ENCODE results near the gene GPR142. TPM values are rescaled to one million over a fixed set of nuclear protein-coding genes. Genes with fewer than 3 reads are reported as not detected.

Gene GPR142
- total RNA-seq, 2 experiments from 2014 or later, result not detected

GRCh38 chr17:74413491-74413890, 46.2 kb downstream of the GPR142 start:
- no peak overlapping the region for H3K27ac Mint-ChIP-seq
- ChIA-PET CTCF (interaction anchor here (1.0 kb wide), 1 partner anchor 45 kb away, joined by 3 read pairs; no protein-coding TSS in a partner anchor), POLR2A (interaction anchor here (0.6 kb wide), 1 partner anchor 57 kb away, joined by 3 read pairs; no protein-coding TSS in a partner anchor)
- no peaks in the 10 kb centered on the region for H3K36me3 Mint-ChIP-seq (ENCODE audit: low read depth)
- peaks cover 4% of the 10 kb centered on the region for H3K27me3 Mint-ChIP-seq
- H3K4me1 Mint-ChIP-seq, result no peaks in the 10 kb centered on the region
- H3K9me3 Mint-ChIP-seq, result no peaks in the 10 kb centered on the region
- no peak for DNase-seq
- no peak overlapping the region for H3K4me3 Mint-ChIP-seq

- H3K27ac Mint-ChIP-seq, result no peak overlapping the region
- no peak overlapping the region for H3K4me3 Mint-ChIP-seq
- no peaks in the 10 kb centered on the region for H3K4me1 Mint-ChIP-seq
- ChIA-PET CTCF (no interaction called here), POLR2A (no interaction called here)
- H3K27me3 Mint-ChIP-seq, result peaks cover 6% of the 10 kb centered on the region
- H3K9me3 Mint-ChIP-seq, result no peaks in the 10 kb centered on the region
- no peaks in the 10 kb centered on the region for H3K36me3 Mint-ChIP-seq (ENCODE audit: low read depth)
- no peak for DNase-seq
Measured at GRCh38 chr17:74414510-74414909, 47.2 kb downstream of the GPR142 start.

- H3K36me3 Mint-ChIP-seq (ENCODE audit: low read depth), result no peaks in the 10 kb centered on the region
- CTCF ChIA-PET, result interaction anchor here (0.6 kb wide), 1 partner anchor 90 kb away, joined by 3 read pairs; no protein-coding TSS in a partner anchor
Measured at GRCh38 chr17:74415608-74416396, 48.5 kb downstream of the GPR142 start.

GRCh38 chr17:74417178-74418045, 50.1 kb downstream of the GPR142 start:
- Mint-ChIP-seq H3K27me3 (peaks cover 7% of the 10 kb centered on the region), H3K36me3 (ENCODE audit: low read depth) (no peaks in the 10 kb centered on the region), H3K9me3 (no peaks in the 10 kb centered on the region), H3K27ac (no peak overlapping the region), H3K4me1 (no peaks in the 10 kb centered on the region), H3K4me3 (no peak overlapping the region)
- CTCF ChIA-PET, result interaction anchor here (0.6 to 1.4 kb wide), 3 partner anchors 48 to 215 kb away, joined by 3 to 4 read pairs (median 3); no protein-coding TSS in a partner anchor
- POLR2A ChIA-PET, result no interaction called here
- DNase-seq, result no peak

More at GRCh38 chr17:74415608-74416396, 48.5 kb downstream of the GPR142 start:
- H3K27me3 Mint-ChIP-seq, result peaks cover 6% of the 10 kb centered on the region
- no peaks in the 10 kb centered on the region for H3K9me3 Mint-ChIP-seq
- DNase-seq, result no peak
- H3K27ac Mint-ChIP-seq, result no peak overlapping the region
- POLR2A ChIA-PET, result no interaction called here
- H3K4me1 Mint-ChIP-seq, result no peaks in the 10 kb centered on the region
- H3K4me3 Mint-ChIP-seq, result no peak overlapping the region

GRCh38 chr17:74419928-74420411, 52.7 kb downstream of the GPR142 start:
- Mint-ChIP-seq H3K9me3 (no peaks in the 10 kb centered on the region), H3K4me1 (no peaks in the 10 kb centered on the region), H3K4me3 (no peak overlapping the region), H3K27ac (no peak overlapping the region), H3K27me3 (peaks cover 10% of the 10 kb centered on the region), H3K36me3 (ENCODE audit: low read depth) (no peaks in the 10 kb centered on the region)
- POLR2A ChIA-PET, result interaction anchor here (0.6 kb wide), 1 partner anchor 63 kb away, joined by 5 read pairs; no protein-coding TSS in a partner anchor
- no peak for DNase-seq
- CTCF ChIA-PET, result interaction anchor here (0.6 kb wide), 1 partner anchor 16 kb away, joined by 3 read pairs; no protein-coding TSS in a partner anchor

Other genes with a start within 250 kb of the GPR142 start
- 1,000 to 10,000 TPM; 1,114 to 1,326 TPM for gene RPL38, start 163.8 kb upstream of the GPR142 start, total RNA-seq
- 10 to 100 TPM; 10.2 to 11.9 TPM for gene TTYH2, start 153.9 kb upstream of the GPR142 start, total RNA-seq
- 1 to 10 TPM; 1.2 to 1.3 TPM for gene DNAI2, start 93.3 kb upstream of the GPR142 start, total RNA-seq
- under 1 TPM; 0.69 to 0.79 TPM for gene KIF19, start 41.3 kb upstream of the GPR142 start, total RNA-seq
- not detected for gene BTBD17, start 5.6 kb upstream of the GPR142 start, total RNA-seq
- gene GPRC5C, start 64.6 kb downstream of the GPR142 start, total RNA-seq, result not detected
- 1 to 10 TPM; 6.7 to 6.8 TPM for gene CD300A, start 99.1 kb downstream of the GPR142 start, total RNA-seq
- gene CD300LB, start 164.0 kb downstream of the GPR142 start, total RNA-seq, result not detected
- under 1 TPM; 0.52 to 0.57 TPM for gene CD300C, start 178.6 kb downstream of the GPR142 start, total RNA-seq
- gene CD300H, start 200.0 kb downstream of the GPR142 start, total RNA-seq, result not detected
- gene CD300LD, start 224.8 kb downstream of the GPR142 start, total RNA-seq, result under 1 TPM in 1 of 2 experiments, not detected in 1; 0.15 TPM

Data from activated CD4-positive, alpha-beta T cell treated with anti-CD3 and anti-CD28 coated beads, Interleukin-2, amount 10 ng/mL, durations not matched to agents 7 days and 5 days (primary cell).